HepG2 (cell line): ENCODE data around the gene PAK1IP1. TPM values are rescaled to one million over a fixed set of nuclear protein-coding genes. Genes with fewer than 3 reads are reported as not detected.

Source experiments
- ASH2L ChIP-seq: fragments of 300-600, 200-600 bp; sonication (generic); IDR thresholded peaks from 2 replicates; pipeline ENCODE4 v1.7.0; 2017; ENCODE audit warnings: low read depth, mild to moderate bottlenecking, moderate library complexity, mixed read lengths, low read length; ENCODE audit not compliant: insufficient read length
- CHCHD3 ChIP-seq: sonication (generic); formaldehyde crosslinking; IDR thresholded peaks from 2 replicates; pipeline ENCODE4 v1.8.0; 2022; ENCODE audit warnings: mild to moderate bottlenecking, missing genetic modification reagents, moderate library complexity
- ESRRA ChIP-seq: sonication (generic); formaldehyde crosslinking; IDR thresholded peaks from 2 replicates; pipeline ENCODE4 v1.5.1; 2020; ENCODE audit warnings: mild to moderate bottlenecking, low read depth, missing genetic modification reagents
- FOXA1 ChIP-seq, 2 experiments: fragments of 450-650 bp in 1 of 2; sonication (generic) in 1 of 2; formaldehyde crosslinking in 1 of 2; IDR thresholded peaks; 2 replicates each; pipeline versions ENCODE4 v1.4.0 to v1.6.1; 2016 to 2020; ENCODE audit warnings: missing genetic modification reagents in 1 of 2
- GATAD1 ChIP-seq: IDR thresholded peaks from 2 replicates; pipeline ENCODE4 v1.6.1; 2016; ENCODE audit warnings: missing genetic modification reagents, missing compliant biosample characterization
- MYC ChIP-seq: sonication (generic); formaldehyde crosslinking; IDR thresholded peaks from 2 replicates; pipeline ENCODE4 v1.9.0; 2021; ENCODE audit warnings: missing genetic modification reagents, borderline replicate concordance
- NFKBIZ ChIP-seq: IDR thresholded peaks from 2 replicates; pipeline ENCODE4 v1.6.1; 2018; ENCODE audit warnings: missing genetic modification reagents, missing compliant biosample characterization
- PAF1 ChIP-seq: IDR thresholded peaks from 2 replicates; pipeline ENCODE4 v1.6.1; 2016; ENCODE audit warnings: missing genetic modification reagents, missing compliant biosample characterization
- SMAD3 ChIP-seq: sonication (generic); formaldehyde crosslinking; IDR thresholded peaks from 2 replicates; pipeline ENCODE4 v1.4.0; 2020; ENCODE audit warnings: missing genetic modification reagents
- TBP ChIP-seq: sonication (generic); formaldehyde crosslinking; IDR thresholded peaks from 2 replicates; pipeline ENCODE4 v1.5.0; 2020; ENCODE audit warnings: missing genetic modification reagents
- YEATS2 ChIP-seq: sonication (generic); formaldehyde crosslinking; IDR thresholded peaks from 2 replicates; pipeline ENCODE4 v1.4.0; 2020; ENCODE audit warnings: missing genetic modification reagents, borderline replicate concordance
- ZNF350 ChIP-seq: sonication (generic); formaldehyde crosslinking; IDR thresholded peaks from 2 replicates; pipeline ENCODE4 v1.4.0; 2020; ENCODE audit warnings: mild to moderate bottlenecking, low read depth, missing genetic modification reagents, borderline replicate concordance
- ZNF543 ChIP-seq: sonication (generic); formaldehyde crosslinking; IDR thresholded peaks from 2 replicates; pipeline ENCODE4 v1.4.0; 2020; ENCODE audit warnings: mild to moderate bottlenecking, missing genetic modification reagents
- ZNF589 ChIP-seq: sonication (generic); formaldehyde crosslinking; conservative IDR thresholded peaks from 2 replicates; pipeline ENCODE4 v1.8.0; 2022; ENCODE audit warnings: mild to moderate bottlenecking, moderate library complexity, missing genetic modification reagents
- ZNF747 ChIP-seq: sonication (generic); formaldehyde crosslinking; IDR thresholded peaks from 2 replicates; pipeline ENCODE4 v1.8.1; 2023; ENCODE audit warnings: missing genetic modification reagents, mild to moderate bottlenecking, borderline replicate concordance
- ZSCAN21 ChIP-seq: sonication (generic); formaldehyde crosslinking; IDR thresholded peaks from 2 replicates; pipeline ENCODE4 v1.8.0; 2022; ENCODE audit warnings: mild to moderate bottlenecking, missing genetic modification reagents, moderate library complexity, borderline replicate concordance
- polyA plus RNA-seq, 8 experiments: library from polyadenylated mRNA; depleted of rRNA in 3 of 8; stranded (reverse) in 7 of 8; unstranded in 1 of 8; fragments of >200 nt; fragmentation: Illumina TruSeq in 4 of 8; extraction: Trizol in 4 of 8; gene quantifications; 2 replicates each; pipeline versions ENCODE4 v1.2.1 to v1.2.3, GENCODE V29; 2011 to 2016; ENCODE audit warnings: low read depth in 4 of 8, missing spikeins in 1 of 8, mixed read lengths in 1 of 8; ENCODE audit not compliant: insufficient read depth in 1 of 8
- total RNA-seq, 5 experiments: library from RNA; depleted of rRNA; stranded (reverse); fragments of >200 nt; fragmentation: Illumina TruSeq; extraction: Trizol; gene quantifications; 2 replicates each; pipeline ENCODE4 v1.2.3, GENCODE V29; 2016; ENCODE audit warnings: low read depth in 1 of 5
- TF ChIP-seq, protein P1 (sequence below): sonication (generic); formaldehyde crosslinking; IDR thresholded peaks from 2 replicates; pipeline ENCODE4 v1.4.0; 2020; ENCODE audit warnings: missing genetic modification reagents
- TF ChIP-seq, protein P2 (sequence below): sonication (generic); formaldehyde crosslinking; IDR thresholded peaks from 2 replicates; pipeline ENCODE4 v1.4.0; 2020; ENCODE audit warnings: mild to moderate bottlenecking, missing genetic modification reagents
- TF ChIP-seq, protein P3 (sequence below): sonication (generic); formaldehyde crosslinking; IDR thresholded peaks from 2 replicates; pipeline ENCODE4 v1.4.0; 2020; ENCODE audit warnings: missing genetic modification reagents, borderline replicate concordance
- TF ChIP-seq, protein P4 (sequence below): IDR thresholded peaks from 2 replicates; pipeline ENCODE4 v1.6.1; 2016; ENCODE audit warnings: low read depth

The PAK1IP1 gene
- total and polyA plus RNA-seq, 2 of the 13 experiments (the other 11 are each of a cell fraction or from before 2014, with no cell fraction given) = 23.4 to 66.2 TPM

DNA sequence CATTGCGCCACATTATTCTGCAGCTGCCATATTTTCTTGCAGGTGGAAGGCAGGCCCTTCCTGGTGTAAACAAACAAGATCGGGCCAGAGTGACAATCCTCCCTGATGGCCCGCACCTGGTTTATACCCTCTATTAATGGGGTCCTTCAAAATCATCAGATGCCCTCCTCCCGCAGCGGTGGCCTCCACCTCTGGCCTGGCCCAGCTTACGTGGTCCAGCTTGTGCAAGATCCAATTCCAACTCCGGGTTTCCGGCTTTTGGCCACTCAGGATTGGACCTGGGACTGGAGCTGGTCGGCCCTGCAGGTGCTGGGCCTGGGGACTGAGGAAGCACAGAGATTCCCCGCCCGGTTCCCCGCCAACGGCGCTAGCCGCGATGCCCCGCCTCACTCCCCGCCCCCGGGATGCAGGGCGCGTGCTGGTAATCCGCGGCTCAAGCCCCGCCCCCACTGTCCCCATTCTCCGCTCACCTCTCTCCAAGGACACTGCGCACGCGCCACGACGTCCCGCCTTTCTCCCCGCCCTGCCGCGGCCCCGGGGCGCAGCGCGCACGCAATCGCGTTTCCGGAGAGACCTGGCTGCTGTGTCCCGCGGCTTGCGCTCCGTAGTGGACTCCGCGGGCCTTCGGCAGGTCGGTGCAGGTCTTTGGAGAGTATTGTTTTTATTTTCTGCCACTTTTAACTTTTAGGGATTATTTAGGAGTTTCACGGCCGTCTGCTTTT, 52.6 kb downstream of the PAK1IP1 start, which contains the start of gene TMEM14B (continued):
- peak; percentile 89 for TF ChIP-seq ASH2L
- TF ChIP-seq, protein P1, sequence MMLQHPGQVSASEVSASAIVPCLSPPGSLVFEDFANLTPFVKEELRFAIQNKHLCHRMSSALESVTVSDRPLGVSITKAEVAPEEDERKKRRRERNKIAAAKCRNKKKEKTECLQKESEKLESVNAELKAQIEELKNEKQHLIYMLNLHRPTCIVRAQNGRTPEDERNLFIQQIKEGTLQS (CRISPR knock-in tag) = 0 out of 2 replicates have a peak, but pooled peaks have one; percentile 12
- peak; percentile 89 for TF ChIP-seq GATAD1
- TF ChIP-seq, protein P2, sequence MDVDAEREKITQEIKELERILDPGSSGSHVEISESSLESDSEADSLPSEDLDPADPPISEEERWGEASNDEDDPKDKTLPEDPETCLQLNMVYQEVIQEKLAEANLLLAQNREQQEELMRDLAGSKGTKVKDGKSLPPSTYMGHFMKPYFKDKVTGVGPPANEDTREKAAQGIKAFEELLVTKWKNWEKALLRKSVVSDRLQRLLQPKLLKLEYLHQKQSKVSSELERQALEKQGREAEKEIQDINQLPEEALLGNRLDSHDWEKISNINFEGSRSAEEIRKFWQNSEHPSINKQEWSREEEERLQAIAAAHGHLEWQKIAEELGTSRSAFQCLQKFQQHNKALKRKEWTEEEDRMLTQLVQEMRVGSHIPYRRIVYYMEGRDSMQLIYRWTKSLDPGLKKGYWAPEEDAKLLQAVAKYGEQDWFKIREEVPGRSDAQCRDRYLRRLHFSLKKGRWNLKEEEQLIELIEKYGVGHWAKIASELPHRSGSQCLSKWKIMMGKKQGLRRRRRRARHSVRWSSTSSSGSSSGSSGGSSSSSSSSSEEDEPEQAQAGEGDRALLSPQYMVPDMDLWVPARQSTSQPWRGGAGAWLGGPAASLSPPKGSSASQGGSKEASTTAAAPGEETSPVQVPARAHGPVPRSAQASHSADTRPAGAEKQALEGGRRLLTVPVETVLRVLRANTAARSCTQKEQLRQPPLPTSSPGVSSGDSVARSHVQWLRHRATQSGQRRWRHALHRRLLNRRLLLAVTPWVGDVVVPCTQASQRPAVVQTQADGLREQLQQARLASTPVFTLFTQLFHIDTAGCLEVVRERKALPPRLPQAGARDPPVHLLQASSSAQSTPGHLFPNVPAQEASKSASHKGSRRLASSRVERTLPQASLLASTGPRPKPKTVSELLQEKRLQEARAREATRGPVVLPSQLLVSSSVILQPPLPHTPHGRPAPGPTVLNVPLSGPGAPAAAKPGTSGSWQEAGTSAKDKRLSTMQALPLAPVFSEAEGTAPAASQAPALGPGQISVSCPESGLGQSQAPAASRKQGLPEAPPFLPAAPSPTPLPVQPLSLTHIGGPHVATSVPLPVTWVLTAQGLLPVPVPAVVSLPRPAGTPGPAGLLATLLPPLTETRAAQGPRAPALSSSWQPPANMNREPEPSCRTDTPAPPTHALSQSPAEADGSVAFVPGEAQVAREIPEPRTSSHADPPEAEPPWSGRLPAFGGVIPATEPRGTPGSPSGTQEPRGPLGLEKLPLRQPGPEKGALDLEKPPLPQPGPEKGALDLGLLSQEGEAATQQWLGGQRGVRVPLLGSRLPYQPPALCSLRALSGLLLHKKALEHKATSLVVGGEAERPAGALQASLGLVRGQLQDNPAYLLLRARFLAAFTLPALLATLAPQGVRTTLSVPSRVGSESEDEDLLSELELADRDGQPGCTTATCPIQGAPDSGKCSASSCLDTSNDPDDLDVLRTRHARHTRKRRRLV (CRISPR knock-in tag) = peak; percentile 97
- peak; percentile 85 for TF ChIP-seq ZNF350
- TF ChIP-seq YEATS2 (CRISPR knock-in tag) = peak; percentile 93
- peak; percentile 89 for TF ChIP-seq ZNF589 (CRISPR knock-in tag)
- no peak for TF ChIP-seq FOXA1 (IDR thresholded peaks at IDR 0.05)
- TF ChIP-seq FOXA1 (CRISPR knock-in tag; IDR thresholded peaks at IDR 0.05) = peak; percentile 41; the same call in 1 of the 2 replicates
- TF ChIP-seq NFKBIZ (CRISPR knock-in tag) = peak; percentile 5; the same call in 1 of the 2 replicates
- TF ChIP-seq ESRRA (CRISPR knock-in tag) = no peak; the same call in 1 of the 2 replicates
- peak; percentile 43; the same call in 1 of the 2 replicates for TF ChIP-seq ZNF543
- no peak for TF ChIP-seq PAF1 (CRISPR knock-in tag)
- TF ChIP-seq, protein P3, sequence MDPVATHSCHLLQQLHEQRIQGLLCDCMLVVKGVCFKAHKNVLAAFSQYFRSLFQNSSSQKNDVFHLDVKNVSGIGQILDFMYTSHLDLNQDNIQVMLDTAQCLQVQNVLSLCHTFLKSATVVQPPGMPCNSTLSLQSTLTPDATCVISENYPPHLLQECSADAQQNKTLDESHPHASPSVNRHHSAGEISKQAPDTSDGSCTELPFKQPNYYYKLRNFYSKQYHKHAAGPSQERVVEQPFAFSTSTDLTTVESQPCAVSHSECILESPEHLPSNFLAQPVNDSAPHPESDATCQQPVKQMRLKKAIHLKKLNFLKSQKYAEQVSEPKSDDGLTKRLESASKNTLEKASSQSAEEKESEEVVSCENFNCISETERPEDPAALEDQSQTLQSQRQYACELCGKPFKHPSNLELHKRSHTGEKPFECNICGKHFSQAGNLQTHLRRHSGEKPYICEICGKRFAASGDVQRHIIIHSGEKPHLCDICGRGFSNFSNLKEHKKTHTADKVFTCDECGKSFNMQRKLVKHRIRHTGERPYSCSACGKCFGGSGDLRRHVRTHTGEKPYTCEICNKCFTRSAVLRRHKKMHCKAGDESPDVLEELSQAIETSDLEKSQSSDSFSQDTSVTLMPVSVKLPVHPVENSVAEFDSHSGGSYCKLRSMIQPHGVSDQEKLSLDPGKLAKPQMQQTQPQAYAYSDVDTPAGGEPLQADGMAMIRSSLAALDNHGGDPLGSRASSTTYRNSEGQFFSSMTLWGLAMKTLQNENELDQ = no peak
- peak; percentile 94; the same call in 1 of the 2 replicates for TF ChIP-seq ZSCAN21 (CRISPR knock-in tag)
- TF ChIP-seq TBP (CRISPR knock-in tag) = 0 out of 2 replicates have a peak, but pooled peaks have one; percentile 10
- TF ChIP-seq, protein P4, sequence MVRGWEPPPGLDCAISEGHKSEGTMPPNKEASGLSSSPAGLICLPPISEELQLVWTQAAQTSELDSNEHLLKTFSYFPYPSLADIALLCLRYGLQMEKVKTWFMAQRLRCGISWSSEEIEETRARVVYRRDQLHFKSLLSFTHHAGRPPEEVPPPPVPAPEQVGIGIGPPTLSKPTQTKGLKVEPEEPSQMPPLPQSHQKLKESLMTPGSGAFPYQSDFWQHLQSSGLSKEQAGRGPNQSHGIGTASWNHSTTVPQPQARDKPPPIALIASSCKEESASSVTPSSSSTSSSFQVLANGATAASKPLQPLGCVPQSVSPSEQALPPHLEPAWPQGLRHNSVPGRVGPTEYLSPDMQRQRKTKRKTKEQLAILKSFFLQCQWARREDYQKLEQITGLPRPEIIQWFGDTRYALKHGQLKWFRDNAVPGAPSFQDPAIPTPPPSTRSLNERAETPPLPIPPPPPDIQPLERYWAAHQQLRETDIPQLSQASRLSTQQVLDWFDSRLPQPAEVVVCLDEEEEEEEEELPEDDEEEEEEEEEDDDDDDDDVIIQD (CRISPR knock-in tag) = peak; percentile 92
- peak; percentile 84 for TF ChIP-seq CHCHD3 (CRISPR knock-in tag)
- peak; percentile 98 for TF ChIP-seq SMAD3 (CRISPR knock-in tag)
- TF ChIP-seq MYC (CRISPR knock-in tag) = peak; percentile 96
- peak; percentile 64; the same call in 1 of the 2 replicates for TF ChIP-seq ZNF747 (CRISPR knock-in tag)
